ENCODE data around the gene RGPD8. TPM values are rescaled to one million over a fixed set of nuclear protein-coding genes. Genes with fewer than 3 reads are reported as not detected.
A peak's percentile ranks its signal among the peaks of the same experiment; 100 is the strongest.

Gene RGPD8
- total and polyA plus RNA-seq, 2 of the 13 experiments (the other 11 are each of a cell fraction or from before 2014, with no cell fraction given): 2.3 to 12.8 TPM

DNA sequence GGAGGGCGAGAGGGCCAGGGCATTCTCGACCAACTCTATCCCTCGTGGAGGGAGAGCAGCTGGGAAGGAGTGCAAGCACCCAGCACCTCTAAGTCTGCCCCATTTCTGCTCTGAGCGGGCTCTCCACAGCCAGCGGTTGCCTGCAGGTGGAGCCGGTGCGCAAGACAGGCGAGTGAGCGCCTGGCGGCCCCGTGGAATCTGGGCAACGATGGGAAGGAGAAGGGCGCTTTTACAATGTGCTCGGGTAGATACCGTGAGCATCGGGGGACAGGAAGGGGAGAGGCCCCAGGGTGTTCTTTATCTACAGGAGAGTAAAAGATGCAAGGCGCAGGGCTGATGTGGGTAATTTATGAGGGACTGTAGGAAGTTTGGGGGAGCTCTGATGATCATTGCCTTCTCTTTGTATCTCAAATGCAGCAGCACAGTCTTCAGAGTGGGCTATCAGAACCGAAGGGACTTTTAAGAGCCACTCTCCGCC, 47.6 kb upstream of the RGPD8 start (continued):
- TF ChIP-seq, protein P1, sequence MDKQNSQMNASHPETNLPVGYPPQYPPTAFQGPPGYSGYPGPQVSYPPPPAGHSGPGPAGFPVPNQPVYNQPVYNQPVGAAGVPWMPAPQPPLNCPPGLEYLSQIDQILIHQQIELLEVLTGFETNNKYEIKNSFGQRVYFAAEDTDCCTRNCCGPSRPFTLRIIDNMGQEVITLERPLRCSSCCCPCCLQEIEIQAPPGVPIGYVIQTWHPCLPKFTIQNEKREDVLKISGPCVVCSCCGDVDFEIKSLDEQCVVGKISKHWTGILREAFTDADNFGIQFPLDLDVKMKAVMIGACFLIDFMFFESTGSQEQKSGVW (CRISPR knock-in tag; IDR thresholded peaks at IDR 0.05; ENCODE audit: borderline replicate concordance): no peak
- TF ChIP-seq NR2F6 (IDR thresholded peaks at IDR 0.05) (no peak; the same call in 1 of the 2 replicates), NR2F6 (CRISPR knock-in tag; IDR thresholded peaks at IDR 0.05) (peak; percentile 26; the same call in 1 of the 2 replicates), KDM5A (IDR thresholded peaks at IDR 0.05; ENCODE audit: borderline replicate concordance, low read length) (peak; percentile 65; the same call in 1 of the 2 replicates), FOSL1 (CRISPR knock-in tag; IDR thresholded peaks at IDR 0.05; ENCODE audit: borderline replicate concordance) (no peak), YY1 (IDR thresholded peaks at IDR 0.05; ENCODE audit: insufficient read depth, insufficient replicate concordance, low read depth, low read length) (peak; percentile 27), ZNF556 (CRISPR knock-in tag; IDR thresholded peaks at IDR 0.05; ENCODE audit: borderline replicate concordance) (no peak), MXD4 (CRISPR knock-in tag; IDR thresholded peaks at IDR 0.05) (peak; percentile 75), HOXA3 (CRISPR knock-in tag; IDR thresholded peaks at IDR 0.05) (peak; percentile 68; the same call in 1 of the 2 replicates), KMT2B (CRISPR knock-in tag; IDR thresholded peaks at IDR 0.05) (peak; percentile 55; the same call in 1 of the 2 replicates), ZNF879 (CRISPR knock-in tag; IDR thresholded peaks at IDR 0.05) (0 out of 2 replicates have a peak, but pooled peaks have one; percentile 31), ZNF329 (CRISPR knock-in tag; IDR thresholded peaks at IDR 0.05; ENCODE audit: low read depth) (0 out of 2 replicates have a peak, but pooled peaks have one; percentile 7), ZNF629 (CRISPR knock-in tag; conservative IDR thresholded peaks at IDR 0.05) (no peak), ZNF382 (CRISPR knock-in tag; IDR thresholded peaks at IDR 0.05; ENCODE audit: borderline replicate concordance) (no peak)
- TF ChIP-seq, protein P2, sequence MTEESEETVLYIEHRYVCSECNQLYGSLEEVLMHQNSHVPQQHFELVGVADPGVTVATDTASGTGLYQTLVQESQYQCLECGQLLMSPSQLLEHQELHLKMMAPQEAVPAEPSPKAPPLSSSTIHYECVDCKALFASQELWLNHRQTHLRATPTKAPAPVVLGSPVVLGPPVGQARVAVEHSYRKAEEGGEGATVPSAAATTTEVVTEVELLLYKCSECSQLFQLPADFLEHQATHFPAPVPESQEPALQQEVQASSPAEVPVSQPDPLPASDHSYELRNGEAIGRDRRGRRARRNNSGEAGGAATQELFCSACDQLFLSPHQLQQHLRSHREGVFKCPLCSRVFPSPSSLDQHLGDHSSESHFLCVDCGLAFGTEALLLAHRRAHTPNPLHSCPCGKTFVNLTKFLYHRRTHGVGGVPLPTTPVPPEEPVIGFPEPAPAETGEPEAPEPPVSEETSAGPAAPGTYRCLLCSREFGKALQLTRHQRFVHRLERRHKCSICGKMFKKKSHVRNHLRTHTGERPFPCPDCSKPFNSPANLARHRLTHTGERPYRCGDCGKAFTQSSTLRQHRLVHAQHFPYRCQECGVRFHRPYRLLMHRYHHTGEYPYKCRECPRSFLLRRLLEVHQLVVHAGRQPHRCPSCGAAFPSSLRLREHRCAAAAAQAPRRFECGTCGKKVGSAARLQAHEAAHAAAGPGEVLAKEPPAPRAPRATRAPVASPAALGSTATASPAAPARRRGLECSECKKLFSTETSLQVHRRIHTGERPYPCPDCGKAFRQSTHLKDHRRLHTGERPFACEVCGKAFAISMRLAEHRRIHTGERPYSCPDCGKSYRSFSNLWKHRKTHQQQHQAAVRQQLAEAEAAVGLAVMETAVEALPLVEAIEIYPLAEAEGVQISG (CRISPR knock-in tag; IDR thresholded peaks at IDR 0.05): peak; percentile 71
- TF ChIP-seq, protein P3, sequence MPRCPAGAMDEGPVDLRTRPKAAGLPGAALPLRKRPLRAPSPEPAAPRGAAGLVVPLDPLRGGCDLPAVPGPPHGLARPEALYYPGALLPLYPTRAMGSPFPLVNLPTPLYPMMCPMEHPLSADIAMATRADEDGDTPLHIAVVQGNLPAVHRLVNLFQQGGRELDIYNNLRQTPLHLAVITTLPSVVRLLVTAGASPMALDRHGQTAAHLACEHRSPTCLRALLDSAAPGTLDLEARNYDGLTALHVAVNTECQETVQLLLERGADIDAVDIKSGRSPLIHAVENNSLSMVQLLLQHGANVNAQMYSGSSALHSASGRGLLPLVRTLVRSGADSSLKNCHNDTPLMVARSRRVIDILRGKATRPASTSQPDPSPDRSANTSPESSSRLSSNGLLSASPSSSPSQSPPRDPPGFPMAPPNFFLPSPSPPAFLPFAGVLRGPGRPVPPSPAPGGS (CRISPR knock-in tag; IDR thresholded peaks at IDR 0.05): 0 out of 2 replicates have a peak, but pooled peaks have one; percentile 32
- TF ChIP-seq, protein P4, sequence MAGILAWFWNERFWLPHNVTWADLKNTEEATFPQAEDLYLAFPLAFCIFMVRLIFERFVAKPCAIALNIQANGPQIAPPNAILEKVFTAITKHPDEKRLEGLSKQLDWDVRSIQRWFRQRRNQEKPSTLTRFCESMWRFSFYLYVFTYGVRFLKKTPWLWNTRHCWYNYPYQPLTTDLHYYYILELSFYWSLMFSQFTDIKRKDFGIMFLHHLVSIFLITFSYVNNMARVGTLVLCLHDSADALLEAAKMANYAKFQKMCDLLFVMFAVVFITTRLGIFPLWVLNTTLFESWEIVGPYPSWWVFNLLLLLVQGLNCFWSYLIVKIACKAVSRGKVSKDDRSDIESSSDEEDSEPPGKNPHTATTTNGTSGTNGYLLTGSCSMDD (CRISPR knock-in tag; IDR thresholded peaks at IDR 0.05): peak; percentile 28; the same call in 1 of the 2 replicates
- TF ChIP-seq, protein P5, sequence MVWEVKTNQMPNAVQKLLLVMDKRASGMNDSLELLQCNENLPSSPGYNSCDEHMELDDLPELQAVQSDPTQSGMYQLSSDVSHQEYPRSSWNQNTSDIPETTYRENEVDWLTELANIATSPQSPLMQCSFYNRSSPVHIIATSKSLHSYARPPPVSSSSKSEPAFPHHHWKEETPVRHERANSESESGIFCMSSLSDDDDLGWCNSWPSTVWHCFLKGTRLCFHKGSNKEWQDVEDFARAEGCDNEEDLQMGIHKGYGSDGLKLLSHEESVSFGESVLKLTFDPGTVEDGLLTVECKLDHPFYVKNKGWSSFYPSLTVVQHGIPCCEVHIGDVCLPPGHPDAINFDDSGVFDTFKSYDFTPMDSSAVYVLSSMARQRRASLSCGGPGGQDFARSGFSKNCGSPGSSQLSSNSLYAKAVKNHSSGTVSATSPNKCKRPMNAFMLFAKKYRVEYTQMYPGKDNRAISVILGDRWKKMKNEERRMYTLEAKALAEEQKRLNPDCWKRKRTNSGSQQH (CRISPR knock-in tag; IDR thresholded peaks at IDR 0.05; ENCODE audit: low read depth): peak; percentile 10; the same call in 1 of the 2 replicates
- TF ChIP-seq, protein P6, sequence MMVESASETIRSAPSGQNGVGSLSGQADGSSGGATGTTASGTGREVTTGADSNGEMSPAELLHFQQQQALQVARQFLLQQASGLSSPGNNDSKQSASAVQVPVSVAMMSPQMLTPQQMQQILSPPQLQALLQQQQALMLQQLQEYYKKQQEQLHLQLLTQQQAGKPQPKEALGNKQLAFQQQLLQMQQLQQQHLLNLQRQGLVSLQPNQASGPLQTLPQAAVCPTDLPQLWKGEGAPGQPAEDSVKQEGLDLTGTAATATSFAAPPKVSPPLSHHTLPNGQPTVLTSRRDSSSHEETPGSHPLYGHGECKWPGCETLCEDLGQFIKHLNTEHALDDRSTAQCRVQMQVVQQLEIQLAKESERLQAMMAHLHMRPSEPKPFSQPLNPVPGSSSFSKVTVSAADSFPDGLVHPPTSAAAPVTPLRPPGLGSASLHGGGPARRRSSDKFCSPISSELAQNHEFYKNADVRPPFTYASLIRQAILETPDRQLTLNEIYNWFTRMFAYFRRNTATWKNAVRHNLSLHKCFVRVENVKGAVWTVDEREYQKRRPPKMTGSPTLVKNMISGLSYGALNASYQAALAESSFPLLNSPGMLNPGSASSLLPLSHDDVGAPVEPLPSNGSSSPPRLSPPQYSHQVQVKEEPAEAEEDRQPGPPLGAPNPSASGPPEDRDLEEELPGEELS (CRISPR knock-in tag; IDR thresholded peaks at IDR 0.05): peak; percentile 38; the same call in 1 of the 2 replicates

All from HepG2 (cell line).